T-helper 2 cell treated with Interferon-gamma antibody and Interleukin-4, amounts not matched to agents 100 ng/mL and 5 ng/mL, for 36 hours (primary cell): Measurements from ENCODE around the gene ZNF346. TPM values are rescaled to one million over a fixed set of nuclear protein-coding genes. Genes with fewer than 3 reads are reported as not detected.

ENCODE experiments used
- intact Hi-C: fragments of 100-400 bp; cut with micrococcal nuclease; formaldehyde crosslinking; loops from one replicate; pipeline ENCODE4 v1.15.1; 2023
- total RNA-seq: library from RNA; stranded (reverse); gene quantifications from 2 replicates; pipeline ENCODE4 v1.2.3, GENCODE V29; 2022

The ZNF346 gene
- total RNA-seq, 1 donor from 2014 or later = 32.7 TPM

GRCh38 chr5:177093082-177093712, 70.7 kb downstream of the ZNF346 start:
- intact Hi-C loops = no loop called here

GRCh38 chr5:177093803-177094202, 71.3 kb downstream of the ZNF346 start:
- intact Hi-C loops = no loop called here

GRCh38 chr5:177094224-177095087, 72.0 kb downstream of the ZNF346 start:
- intact Hi-C loops = no loop called here

GRCh38 chr5:177095088-177095669, 72.7 kb downstream of the ZNF346 start:
- intact Hi-C loops = no loop called here

GRCh38 chr5:177096162-177097015, 73.9 kb downstream of the ZNF346 start:
- intact Hi-C loops = no loop called here

- intact Hi-C loops = no loop called here
These were observed 74.8 kb downstream of the ZNF346 start for GRCh38 chr5:177097016-177097985.

- intact Hi-C loops = no loop called here
These were observed 75.6 kb downstream of the ZNF346 start for GRCh38 chr5:177098120-177098469.

GRCh38 chr5:177098470-177099141, 76.1 kb downstream of the ZNF346 start:
- intact Hi-C loops = no loop called here

GRCh38 chr5:177099422-177100093, 77.1 kb downstream of the ZNF346 start:
- intact Hi-C loops = no loop called here

GRCh38 chr5:177100714-177101121, 78.2 kb downstream of the ZNF346 start:
- intact Hi-C loops = no loop called here

GRCh38 chr5:177103523-177104253, 81.2 kb downstream of the ZNF346 start:
- intact Hi-C loops = no loop called here

GRCh38 chr5:177105691-177106476, 83.4 kb downstream of the ZNF346 start:
- intact Hi-C loops = no loop called here

- intact Hi-C loops = no loop called here
These were observed 84.7 kb downstream of the ZNF346 start for GRCh38 chr5:177107159-177107558.

GRCh38 chr5:177109810-177110209, 87.3 kb downstream of the ZNF346 start:
- intact Hi-C loops = loop anchor here (5.0 kb wide), 2 partner anchors 38 to 192 kb away; partner anchors contain the start of genes PRELID1 and RAB24

GRCh38 chr5:177111720-177112394, 89.4 kb downstream of the ZNF346 start:
- intact Hi-C loops = loop anchor here (2.0 to 5.0 kb wide), 3 partner anchors 40 to 451 kb away; partner anchors contain the start of genes PRELID1 and RAB24

- intact Hi-C loops = loop anchor here (2.0 to 5.0 kb wide), 3 partner anchors 40 to 452 kb away; partner anchors contain the start of genes PRELID1 and RAB24
These were observed 90.2 kb downstream of the ZNF346 start for GRCh38 chr5:177112589-177113220.
